ENCODE results near the gene NDUFA13.

Gene NDUFA13

GRCh38 chr19:19528721-19529490 is 12.9 kb downstream of the NDUFA13 start, which contains the start of gene YJEFN3:
TSS of gene YJEFN3 (plus strand) at chr19:19528911. CDS start at chr19:19528933, 22 bp downstream.
- in situ Hi-C loops (cut with HindIII; ENCODE audit: low pct_ligation_motif_present, low pct_unique_long_range_greater_than_20kb, low sequenced_read_pairs), result no loop called here
- no peak for DNase-seq

- in situ Hi-C loops (cut with HindIII; ENCODE audit: low pct_ligation_motif_present, low pct_unique_long_range_greater_than_20kb, low sequenced_read_pairs), result no loop called here
- DNase-seq, result no peak
Observed at GRCh38 chr19:19529783-19530422, 13.9 kb downstream of the NDUFA13 start.

- in situ Hi-C loops (cut with HindIII; ENCODE audit: low pct_ligation_motif_present, low pct_unique_long_range_greater_than_20kb, low sequenced_read_pairs), result no loop called here
Observed at GRCh38 chr19:19530423-19530804, 14.4 kb downstream of the NDUFA13 start.

GRCh38 chr19:19530889-19531288 is 14.9 kb downstream of the NDUFA13 start:
- in situ Hi-C loops (cut with HindIII; ENCODE audit: low pct_ligation_motif_present, low pct_unique_long_range_greater_than_20kb, low sequenced_read_pairs), result no loop called here

More at GRCh38 chr19:19530423-19530804, 14.4 kb downstream of the NDUFA13 start:
- DNase-seq, result no peak

GRCh38 chr19:19531951-19532805 is 16.2 kb downstream of the NDUFA13 start:
- in situ Hi-C loops (cut with HindIII; ENCODE audit: low pct_ligation_motif_present, low pct_unique_long_range_greater_than_20kb, low sequenced_read_pairs), result no loop called here
- DNase-seq, result peak; percentile 57

More at GRCh38 chr19:19530889-19531288, 14.9 kb downstream of the NDUFA13 start:
- DNase-seq, result no peak

- no peak for DNase-seq
- in situ Hi-C loops (cut with HindIII; ENCODE audit: low pct_ligation_motif_present, low pct_unique_long_range_greater_than_20kb, low sequenced_read_pairs), result no loop called here
Observed at GRCh38 chr19:19532806-19533701, 17.0 kb downstream of the NDUFA13 start.

GRCh38 chr19:19533841-19534240 is 17.8 kb downstream of the NDUFA13 start:
- in situ Hi-C loops (cut with HindIII; ENCODE audit: low pct_ligation_motif_present, low pct_unique_long_range_greater_than_20kb, low sequenced_read_pairs), result no loop called here

GRCh38 chr19:19534556-19535265 is 18.7 kb downstream of the NDUFA13 start:
- in situ Hi-C loops (cut with HindIII; ENCODE audit: low pct_ligation_motif_present, low pct_unique_long_range_greater_than_20kb, low sequenced_read_pairs), result no loop called here
- no peak for DNase-seq

More at GRCh38 chr19:19533841-19534240, 17.8 kb downstream of the NDUFA13 start:
- no peak for DNase-seq

GRCh38 chr19:19535311-19536191 is 19.5 kb downstream of the NDUFA13 start:
- in situ Hi-C loops (cut with HindIII; ENCODE audit: low pct_ligation_motif_present, low pct_unique_long_range_greater_than_20kb, low sequenced_read_pairs), result no loop called here
- no peak for DNase-seq

GRCh38 chr19:19537075-19538048 is 21.3 kb downstream of the NDUFA13 start:
- DNase-seq, result no peak
- in situ Hi-C loops (cut with HindIII; ENCODE audit: low pct_ligation_motif_present, low pct_unique_long_range_greater_than_20kb, low sequenced_read_pairs), result no loop called here

GRCh38 chr19:19538061-19538784 is 22.2 kb downstream of the NDUFA13 start, which contains the start of gene CILP2:
TSS of gene CILP2 (plus strand) at chr19:19538265. CDS start at chr19:19538350, 85 bp downstream.
- DNase-seq, result no peak
- in situ Hi-C loops (cut with HindIII; ENCODE audit: low pct_ligation_motif_present, low pct_unique_long_range_greater_than_20kb, low sequenced_read_pairs), result no loop called here

GRCh38 chr19:19538785-19539166 is 22.8 kb downstream of the NDUFA13 start:
- no peak for DNase-seq
- in situ Hi-C loops (cut with HindIII; ENCODE audit: low pct_ligation_motif_present, low pct_unique_long_range_greater_than_20kb, low sequenced_read_pairs), result no loop called here

- DNase-seq, result no peak
- in situ Hi-C loops (cut with HindIII; ENCODE audit: low pct_ligation_motif_present, low pct_unique_long_range_greater_than_20kb, low sequenced_read_pairs), result no loop called here
Observed at GRCh38 chr19:19539698-19540063, 23.7 kb downstream of the NDUFA13 start.

GRCh38 chr19:19540064-19540714 is 24.2 kb downstream of the NDUFA13 start:
- peak; percentile 14 for DNase-seq
- in situ Hi-C loops (cut with HindIII; ENCODE audit: low pct_ligation_motif_present, low pct_unique_long_range_greater_than_20kb, low sequenced_read_pairs), result no loop called here

Data from ACHN (cell line).